ENCODE results near the gene HEXD.

- no peak for TF ChIP-seq CTCF (IDR thresholded peaks at IDR 0.05)
- TF ChIP-seq POLR2AphosphoS5 (IDR thresholded peaks at IDR 0.05): no peak
These were observed 68.3 kb downstream of the HEXD start for GRCh38 chr17:82486231-82487094.
